ENCODE data around the gene NDUFAF4.

The NDUFAF4 gene

DNA sequence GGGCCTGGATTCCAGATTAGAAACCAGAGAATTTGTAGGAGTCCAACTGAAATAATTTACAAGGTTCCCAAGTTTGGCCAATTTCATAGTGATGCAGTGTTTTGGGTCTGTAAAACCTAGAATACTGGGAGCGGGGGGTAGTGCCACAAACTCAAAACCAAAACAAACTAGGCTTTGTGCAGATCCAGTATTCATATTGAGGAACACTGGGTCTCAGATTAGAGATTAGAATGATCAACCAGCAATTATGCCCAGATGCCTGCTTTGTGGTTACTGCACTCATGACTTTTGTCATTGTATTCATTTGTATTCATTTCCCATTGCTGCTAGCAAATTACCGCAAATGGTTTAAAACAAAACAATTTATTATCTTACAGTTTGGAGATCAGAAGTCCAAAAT lies 3.2 kb upstream of the NDUFAF4 start:
- Histone ChIP-seq H3K4me2 (no peak overlapping the region), H4K20me1 (ENCODE audit: insufficient read depth) (no peaks in the 10 kb centered on the region), H3K9ac (no peak overlapping the region), H3K4me3 (IDR thresholded peaks at IDR 0.05; ENCODE audit: insufficient read depth, low read depth, low read length) (no peak overlapping the region), H3K27ac (no peak overlapping the region), H3K4me1 (ENCODE audit: low read depth, poor library complexity, severe bottlenecking) (peaks cover 16% of the 10 kb centered on the region), H3K79me2 (ENCODE audit: insufficient read depth, low read depth) (peaks cover 12% of the 10 kb centered on the region; the same call in 1 of the 2 replicates), H2AFZ (ENCODE audit: low read depth) (no peak overlapping the region), H3K36me3 (ENCODE audit: insufficient read depth) (no peaks in the 10 kb centered on the region), H3K27me3 (ENCODE audit: insufficient read depth, low read depth) (no peaks in the 10 kb centered on the region)
- TF ChIP-seq, protein P1, sequence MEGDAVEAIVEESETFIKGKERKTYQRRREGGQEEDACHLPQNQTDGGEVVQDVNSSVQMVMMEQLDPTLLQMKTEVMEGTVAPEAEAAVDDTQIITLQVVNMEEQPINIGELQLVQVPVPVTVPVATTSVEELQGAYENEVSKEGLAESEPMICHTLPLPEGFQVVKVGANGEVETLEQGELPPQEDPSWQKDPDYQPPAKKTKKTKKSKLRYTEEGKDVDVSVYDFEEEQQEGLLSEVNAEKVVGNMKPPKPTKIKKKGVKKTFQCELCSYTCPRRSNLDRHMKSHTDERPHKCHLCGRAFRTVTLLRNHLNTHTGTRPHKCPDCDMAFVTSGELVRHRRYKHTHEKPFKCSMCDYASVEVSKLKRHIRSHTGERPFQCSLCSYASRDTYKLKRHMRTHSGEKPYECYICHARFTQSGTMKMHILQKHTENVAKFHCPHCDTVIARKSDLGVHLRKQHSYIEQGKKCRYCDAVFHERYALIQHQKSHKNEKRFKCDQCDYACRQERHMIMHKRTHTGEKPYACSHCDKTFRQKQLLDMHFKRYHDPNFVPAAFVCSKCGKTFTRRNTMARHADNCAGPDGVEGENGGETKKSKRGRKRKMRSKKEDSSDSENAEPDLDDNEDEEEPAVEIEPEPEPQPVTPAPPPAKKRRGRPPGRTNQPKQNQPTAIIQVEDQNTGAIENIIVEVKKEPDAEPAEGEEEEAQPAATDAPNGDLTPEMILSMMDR (conservative IDR thresholded peaks at IDR 0.05; ENCODE audit: low read depth, low read length): no peak

DNA sequence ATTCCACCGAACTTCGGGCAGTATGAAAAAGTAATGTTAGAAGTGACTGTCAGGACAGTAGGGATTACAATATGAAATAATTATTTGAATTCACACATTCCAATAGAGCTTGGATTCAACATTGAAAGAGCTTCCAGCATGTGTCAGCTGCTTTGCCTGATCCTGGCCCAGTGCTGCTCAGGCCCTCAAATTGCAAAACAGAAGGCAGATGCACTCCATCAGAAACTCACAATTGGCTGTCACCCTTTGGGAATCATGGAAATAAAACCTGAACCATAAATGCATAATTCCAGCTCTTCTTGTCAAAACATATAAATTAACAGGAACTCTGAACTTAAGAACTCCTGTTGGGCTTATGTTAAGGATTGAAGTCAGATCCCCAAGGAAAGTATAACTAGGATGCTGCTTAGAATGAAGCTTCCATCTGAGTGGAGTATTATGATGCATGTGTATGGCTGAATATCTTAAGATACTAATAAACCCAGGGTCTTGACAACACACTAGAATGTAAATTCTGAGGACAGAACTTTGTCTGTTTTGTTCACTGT lies 1.8 kb upstream of the NDUFAF4 start:
- TF ChIP-seq, protein P1 (conservative IDR thresholded peaks at IDR 0.05; ENCODE audit: low read depth, low read length): no peak
- no peaks in the 10 kb centered on the region; the same call in 1 of the 2 replicates for H3K36me3 ChIP-seq (ENCODE audit: insufficient read depth)
- H3K79me2 ChIP-seq (ENCODE audit: insufficient read depth, low read depth): peaks cover 26% of the 10 kb centered on the region
- H3K27me3 ChIP-seq (ENCODE audit: insufficient read depth, low read depth): no peaks in the 10 kb centered on the region
- no peak overlapping the region for H3K4me3 ChIP-seq (IDR thresholded peaks at IDR 0.05; ENCODE audit: insufficient read depth, low read depth, low read length)
- no peaks in the 10 kb centered on the region for H4K20me1 ChIP-seq (ENCODE audit: insufficient read depth)
- H3K4me1 ChIP-seq (ENCODE audit: low read depth, poor library complexity, severe bottlenecking): peaks cover 29% of the 10 kb centered on the region
- H2AFZ ChIP-seq (ENCODE audit: low read depth): no peak overlapping the region
- peak overlapping the region; percentile 97 for H3K4me2 ChIP-seq
- H3K9ac ChIP-seq: no peak overlapping the region; the same call in 1 of the 2 replicates
- H3K27ac ChIP-seq: peak overlapping the region; percentile 92; the same call in 1 of the 2 replicates

DNA sequence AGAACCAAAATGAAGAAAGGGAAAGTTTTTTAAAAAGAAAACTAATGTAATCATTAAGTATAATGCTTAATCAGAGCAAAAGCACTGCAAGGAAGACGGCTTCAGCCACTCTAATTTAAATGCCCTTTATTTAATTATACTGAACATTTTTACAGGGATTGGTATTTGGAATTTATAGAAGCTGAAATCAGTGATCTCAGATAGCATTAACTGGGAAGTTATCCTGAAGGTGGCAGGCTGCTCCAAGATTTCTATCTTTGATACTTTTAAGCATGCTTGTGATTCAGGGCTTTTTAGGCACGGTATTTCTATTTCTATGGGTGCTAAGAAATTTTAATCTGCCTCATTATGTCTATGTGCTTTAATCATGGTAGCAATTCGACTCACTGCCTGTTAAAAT lies 1.3 kb upstream of the NDUFAF4 start:
- peak overlapping the region; percentile 92 for H3K27ac ChIP-seq
- peak overlapping the region; percentile 71; the same call in 1 of the 2 replicates for H2AFZ ChIP-seq (ENCODE audit: low read depth)

DNA sequence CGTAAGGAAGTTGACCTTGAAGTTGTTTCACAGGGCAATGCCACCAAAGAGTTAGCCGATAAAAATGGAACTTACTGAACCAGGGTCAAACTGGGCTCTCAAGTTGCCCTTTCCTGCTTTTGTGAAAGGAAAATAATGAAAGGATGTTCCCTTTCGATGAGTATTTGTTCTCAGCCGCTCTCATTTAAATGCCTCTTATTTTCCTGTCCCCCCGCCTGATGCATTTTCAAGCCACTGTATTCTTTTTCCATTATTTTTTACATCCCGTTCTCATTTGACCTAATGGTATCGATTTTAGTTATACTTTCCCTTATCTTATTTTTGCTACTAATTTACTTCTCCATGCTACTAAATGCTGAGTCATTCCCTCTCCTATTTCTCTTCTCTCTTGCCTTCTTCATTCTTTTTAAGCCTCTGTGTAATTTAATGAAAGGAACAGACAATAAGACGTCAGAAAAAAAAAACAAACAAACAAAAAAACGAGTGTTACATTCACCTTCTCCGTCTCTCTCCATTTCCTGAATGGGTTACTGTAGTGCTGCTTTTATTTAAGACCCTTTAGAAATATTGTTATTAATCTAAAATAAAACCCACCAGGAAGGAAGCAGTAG lies 655 bp upstream of the NDUFAF4 start:
- H4K20me1 ChIP-seq (ENCODE audit: insufficient read depth): no peaks in the 10 kb centered on the region
- H3K36me3 ChIP-seq (ENCODE audit: insufficient read depth): no peaks in the 10 kb centered on the region; the same call in 1 of the 2 replicates
- peak overlapping the region; percentile 92 for H3K27ac ChIP-seq
- H3K4me1 ChIP-seq (ENCODE audit: low read depth, poor library complexity, severe bottlenecking): peaks cover 30% of the 10 kb centered on the region
- TF ChIP-seq, protein P1 (conservative IDR thresholded peaks at IDR 0.05; ENCODE audit: low read depth, low read length): no peak
- H3K4me3 ChIP-seq (IDR thresholded peaks at IDR 0.05; ENCODE audit: insufficient read depth, low read depth, low read length): no peak overlapping the region
- peak overlapping the region; percentile 97 for H3K4me2 ChIP-seq
- H3K27me3 ChIP-seq (ENCODE audit: insufficient read depth, low read depth): no peaks in the 10 kb centered on the region
- H3K79me2 ChIP-seq (ENCODE audit: insufficient read depth, low read depth): peaks cover 35% of the 10 kb centered on the region
- H3K9ac ChIP-seq: peak overlapping the region; percentile 90
- H2AFZ ChIP-seq (ENCODE audit: low read depth): peak overlapping the region; percentile 71

More for the DNA sequence above, 1.3 kb upstream of the NDUFAF4 start:
- Histone ChIP-seq H4K20me1 (ENCODE audit: insufficient read depth) (no peaks in the 10 kb centered on the region), H3K9ac (peak overlapping the region; percentile 90), H3K4me3 (IDR thresholded peaks at IDR 0.05; ENCODE audit: insufficient read depth, low read depth, low read length) (no peak overlapping the region), H3K36me3 (ENCODE audit: insufficient read depth) (no peaks in the 10 kb centered on the region; the same call in 1 of the 2 replicates), H3K79me2 (ENCODE audit: insufficient read depth, low read depth) (peaks cover 31% of the 10 kb centered on the region), H3K4me1 (ENCODE audit: low read depth, poor library complexity, severe bottlenecking) (peaks cover 30% of the 10 kb centered on the region), H3K27me3 (ENCODE audit: insufficient read depth, low read depth) (no peaks in the 10 kb centered on the region), H3K4me2 (peak overlapping the region; percentile 97)
- TF ChIP-seq, protein P1 (conservative IDR thresholded peaks at IDR 0.05; ENCODE audit: low read depth, low read length): peak; percentile 32; the same call in 1 of the 2 replicates
